NCI-H187 treated with DMSO at 0.1 percent for 48 hours (cell line): ENCODE measurements around the gene RBMS1.

Experiments used
- DNase-seq: peaks from one replicate; lab custom pipeline; 2025; lab: John Stamatoyannopoulos, UW

RBMS1 gene

GRCh38 chr2:160332318-160332717, 161.3 kb downstream of the RBMS1 start:
- no peak for DNase-seq

GRCh38 chr2:160331258-160332025, 162.2 kb downstream of the RBMS1 start:
- no peak for DNase-seq

GRCh38 chr2:160328811-160329527, 164.6 kb downstream of the RBMS1 start:
- no peak for DNase-seq

GRCh38 chr2:160326786-160327185, 166.8 kb downstream of the RBMS1 start:
- DNase-seq = no peak

- no peak for DNase-seq
These were observed 168.2 kb downstream of the RBMS1 start for GRCh38 chr2:160325418-160325817.

GRCh38 chr2:160324917-160325316, 168.7 kb downstream of the RBMS1 start:
- DNase-seq = no peak

GRCh38 chr2:160324161-160324800, 169.3 kb downstream of the RBMS1 start:
- DNase-seq = no peak

- DNase-seq = no peak
These were observed 171.3 kb downstream of the RBMS1 start for GRCh38 chr2:160322320-160322719.

- DNase-seq = no peak
These were observed 172.6 kb downstream of the RBMS1 start for GRCh38 chr2:160321006-160321405.

GRCh38 chr2:160319700-160320099, 173.9 kb downstream of the RBMS1 start:
- DNase-seq = no peak

- no peak for DNase-seq
These were observed 175.4 kb downstream of the RBMS1 start for GRCh38 chr2:160318218-160318617.

- DNase-seq = no peak
These were observed 176.2 kb downstream of the RBMS1 start for GRCh38 chr2:160317181-160318099.

- DNase-seq = no peak
These were observed 178.3 kb downstream of the RBMS1 start for GRCh38 chr2:160315337-160315736.

- DNase-seq = no peak
These were observed 183.3 kb downstream of the RBMS1 start for GRCh38 chr2:160310118-160310828.

GRCh38 chr2:160309585-160309984, 184.0 kb downstream of the RBMS1 start:
- no peak for DNase-seq

- DNase-seq = no peak
These were observed 184.7 kb downstream of the RBMS1 start for GRCh38 chr2:160308915-160309314.

- DNase-seq = no peak
These were observed 185.1 kb downstream of the RBMS1 start for GRCh38 chr2:160308476-160308875.

- no peak for DNase-seq
These were observed 186.6 kb downstream of the RBMS1 start for GRCh38 chr2:160306985-160307384.

GRCh38 chr2:160305081-160305750, 188.4 kb downstream of the RBMS1 start:
- no peak for DNase-seq

GRCh38 chr2:160303527-160303926, 190.1 kb downstream of the RBMS1 start:
- no peak for DNase-seq

- DNase-seq = no peak
These were observed 190.5 kb downstream of the RBMS1 start for GRCh38 chr2:160303076-160303475.
